Esophagus squamous epithelium (tissue), 5 donors: ENCODE results near the gene PARD3. TPM values are rescaled to one million over a fixed set of nuclear protein-coding genes. Genes with fewer than 3 reads are reported as not detected.
A peak's percentile ranks its signal among the peaks of the same experiment; 100 is the strongest.

Source experiments
- DNase-seq: peaks from one replicate; lab custom pipeline; 2025; lab: John Stamatoyannopoulos, UW
- H3K27ac ChIP-seq, 4 donors: fragments of 200-600 bp; sonication (generic); one replicate each; pipeline ENCODE4 v1.5.1; 2016 to 2019; ENCODE audit warnings: mild to moderate bottlenecking in 1 of 4
- H3K27me3 ChIP-seq, 4 donors: fragments of 200-600 bp; sonication (generic); 1 replicate in 3 of 4; 2 replicates in 1 of 4; pipeline versions ENCODE4 v1.5.1 to v1.6.0; 2017 to 2021; ENCODE audit warnings: antibody characterized with exemption in 1 of 4
- H3K36me3 ChIP-seq, 3 donors: fragments of 200-600 bp; sonication (generic); one replicate each; pipeline ENCODE4 v1.5.1; 2016 to 2019
- H3K4me1 ChIP-seq, 3 donors: fragments of 200-600 bp; sonication (generic); one replicate each; pipeline ENCODE4 v1.5.1; 2017 to 2019
- H3K4me3 ChIP-seq, 4 donors: fragments of 200-600 bp; sonication (generic); 1 replicate in 3 of 4; 2 replicates in 1 of 4; pipeline ENCODE4 v1.5.1; 2016 to 2019; ENCODE audit warnings: mild to moderate bottlenecking in 2 of 4, moderate library complexity in 1 of 4
- H3K9me3 ChIP-seq, 3 donors: fragments of 200-600 bp; sonication (generic); one replicate each; pipeline ENCODE4 v1.5.1; 2016 to 2019
- CTCF ChIP-seq, 6 experiments: fragments of 450-650 bp in 4 of 6; fragments of 200-600 bp in 2 of 6; sonication (generic) in 2 of 6; IDR thresholded peaks; one replicate each; pipeline ENCODE4 v1.5.1; 2016 to 2019; ENCODE audit warnings: antibody characterized with exemption in 6 of 6, mild to moderate bottlenecking in 4 of 6, moderate library complexity in 4 of 6
- POLR2A ChIP-seq, 4 donors: fragments of 450-650 bp; IDR thresholded peaks; one replicate each; pipeline ENCODE4 v1.6.1; 2017; ENCODE audit warnings: antibody characterized with exemption in 4 of 4, mild to moderate bottlenecking in 4 of 4, moderate library complexity in 3 of 4
- WGBS, 2 donors: methylation state at CpG; one replicate each; pipeline ENCODE4 v1.1.5; 2018; 5-methylcytosine and 5-hydroxymethylcytosine counted together
- intact Hi-C: fragments of 100-400 bp; cut with DNase I; formaldehyde crosslinking; loops from one replicate; pipeline ENCODE4 v1.15.0; 2022
- total RNA-seq, 4 donors: library from RNA; depleted of rRNA; stranded (reverse); fragments of >200 nt; gene quantifications; one replicate each; pipeline ENCODE4 v1.1.0, GENCODE V29; 2016
- donor health status: DM: yes; HTN: yes; CAD: no.

PARD3 gene
- total RNA-seq: 100 to 1,000 TPM in 1 of 4 donors, 10 to 100 TPM in 3; 57.3 to 114 (median 81.7) TPM

- 0% methylated on average over 6 to 7 of the region's 82 CpGs for WGBS, 2 donors
- Histone ChIP-seq H3K4me3 (peak within 1 kb of the TSS; percentile 67 to 95 (median 83)), H3K27me3 (peaks cover 0 to 10% (median 0%) of the 10 kb centered on the region in 4 donors), H3K27ac (peak within 1 kb of the TSS; percentile 89 to 96 (median 95)), H3K4me1 (peaks cover 0 to 55% (median 17%) of the 10 kb centered on the region in 3 donors), H3K9me3 (no peaks in the 10 kb centered on the region), H3K36me3 (no peaks in the 10 kb centered on the region)
- no peak for DNase-seq
- intact Hi-C loops: loop anchor here (10.0 kb wide), 1 partner anchor 91 kb away; no protein-coding TSS in a partner anchor
- TF ChIP-seq POLR2A (IDR thresholded peaks at IDR 0.05) (no peak), CTCF (IDR thresholded peaks at IDR 0.05) (no peak)
These were observed at the start of gene PARD3 for GRCh38 chr10:34815185-34816084. Gene PARD3 (minus strand): TSS chr10:34815296. CDS start chr10:34814995, 301 bp downstream.

GRCh38 chr10:34864149-34865067, 49.3 kb upstream of the PARD3 start:
- no peaks in the 10 kb centered on the region for H3K36me3 ChIP-seq
- H3K4me1 ChIP-seq: peaks cover 7 to 70% (median 18%) of the 10 kb centered on the region in 3 donors
- TF ChIP-seq CTCF (IDR thresholded peaks at IDR 0.05): no peak
- no peak for TF ChIP-seq POLR2A (IDR thresholded peaks at IDR 0.05)
- 47 to 58% methylated on average over 12 of the region's 12 CpGs for WGBS, 2 donors
- DNase-seq: no peak
- no peaks in the 10 kb centered on the region for H3K27me3 ChIP-seq
- no peaks in the 10 kb centered on the region for H3K9me3 ChIP-seq
- H3K27ac ChIP-seq: peak overlapping the region in 2 of 4 donors; percentile 42 to 55
- intact Hi-C loops: no loop called here
- H3K4me3 ChIP-seq: no peak overlapping the region

GRCh38 chr10:34862892-34863291, 47.8 kb upstream of the PARD3 start:
- no peaks in the 10 kb centered on the region for H3K36me3 ChIP-seq
- intact Hi-C loops: no loop called here
- H3K9me3 ChIP-seq: no peaks in the 10 kb centered on the region
- peak overlapping the region in 2 of 4 donors; percentile 38 to 60 for H3K27ac ChIP-seq
- H3K27me3 ChIP-seq: no peaks in the 10 kb centered on the region
- 86 to 88% methylated on average over 3 of the region's 3 CpGs for WGBS, 2 donors
- no peak for DNase-seq
- no peak for TF ChIP-seq CTCF (IDR thresholded peaks at IDR 0.05)
- TF ChIP-seq POLR2A (IDR thresholded peaks at IDR 0.05): no peak
- no peak overlapping the region for H3K4me3 ChIP-seq
- H3K4me1 ChIP-seq: peaks cover 7 to 85% (median 18%) of the 10 kb centered on the region in 3 donors

- H3K27ac ChIP-seq: peak overlapping the region in 2 of 4 donors; percentile 38 to 60
- H3K36me3 ChIP-seq: no peaks in the 10 kb centered on the region
- H3K4me1 ChIP-seq: peaks cover 7 to 86% (median 18%) of the 10 kb centered on the region in 3 donors
- intact Hi-C loops: no loop called here
- 21 to 33% methylated on average over 8 of the region's 8 CpGs for WGBS, 2 donors
- H3K4me3 ChIP-seq: no peak overlapping the region
- no peaks in the 10 kb centered on the region for H3K9me3 ChIP-seq
- H3K27me3 ChIP-seq: no peaks in the 10 kb centered on the region
- no peak for DNase-seq
- TF ChIP-seq POLR2A (IDR thresholded peaks at IDR 0.05) (no peak), CTCF (IDR thresholded peaks at IDR 0.05) (no peak)
These were observed 46.4 kb upstream of the PARD3 start for GRCh38 chr10:34861293-34862021.
